Skeletal muscle cell (primary cell): Measurements from ENCODE around the gene FARP2.
"Not testable (repeated sequence)": the region's sequence is repeated elsewhere in the genome, so short reads cannot be mapped to it uniquely, and the experiment has no call there.

Experiments
- DNase-seq: peaks from one replicate; pipeline ENCODE4 v3.0.0-alpha.2; 2010; ENCODE audit warnings: low read depth
- H3K4me3 ChIP-seq: 2 replicates; pipeline ENCODE4 v1.5.1; 2011; ENCODE audit warnings: low read depth, mild to moderate bottlenecking, control low read depth, low read length, moderate library complexity

Gene FARP2

DNA sequence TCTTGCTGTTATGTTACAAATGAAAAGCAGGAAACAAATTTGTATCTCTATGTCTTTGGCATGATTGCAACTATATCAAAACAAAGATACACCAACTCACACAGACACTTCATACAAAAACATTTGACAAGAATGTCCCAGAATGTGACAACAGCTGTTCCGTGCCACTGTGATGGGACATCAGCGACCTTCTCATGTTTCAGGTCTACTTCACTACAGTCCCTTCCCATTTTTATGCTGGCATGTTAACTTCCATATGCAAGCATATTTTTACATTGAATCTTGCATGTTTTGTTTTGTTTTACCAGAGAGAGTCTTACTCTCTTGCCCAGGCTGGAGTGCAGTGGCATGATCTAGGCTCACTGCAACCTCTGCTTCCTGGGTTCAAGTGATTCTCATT lies 81.1 kb downstream of the FARP2 start:
- DNase-seq = no peak
- no peak overlapping the region for H3K4me3 ChIP-seq

DNA sequence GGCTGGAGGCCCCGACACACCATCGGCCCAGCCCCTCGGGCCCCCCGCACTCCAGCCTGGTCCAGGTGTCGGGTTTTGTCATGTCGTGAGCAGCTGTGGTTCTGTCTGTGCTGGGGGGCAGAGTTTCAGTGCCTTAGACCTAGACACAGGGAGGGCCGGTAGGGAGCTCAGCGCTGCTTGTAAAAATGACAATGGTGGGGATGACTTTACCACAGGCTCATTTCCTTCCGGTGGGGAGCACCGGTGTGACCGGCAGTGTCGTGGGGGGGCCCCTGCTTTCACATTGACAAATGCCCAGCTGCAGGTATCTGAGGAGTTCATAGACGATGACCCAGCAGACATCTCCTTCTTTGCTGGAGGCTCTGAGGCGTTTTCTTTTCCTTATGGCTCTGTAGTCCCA lies 85.4 kb downstream of the FARP2 start:
- no peak overlapping the region for H3K4me3 ChIP-seq
- no peak for DNase-seq

DNA sequence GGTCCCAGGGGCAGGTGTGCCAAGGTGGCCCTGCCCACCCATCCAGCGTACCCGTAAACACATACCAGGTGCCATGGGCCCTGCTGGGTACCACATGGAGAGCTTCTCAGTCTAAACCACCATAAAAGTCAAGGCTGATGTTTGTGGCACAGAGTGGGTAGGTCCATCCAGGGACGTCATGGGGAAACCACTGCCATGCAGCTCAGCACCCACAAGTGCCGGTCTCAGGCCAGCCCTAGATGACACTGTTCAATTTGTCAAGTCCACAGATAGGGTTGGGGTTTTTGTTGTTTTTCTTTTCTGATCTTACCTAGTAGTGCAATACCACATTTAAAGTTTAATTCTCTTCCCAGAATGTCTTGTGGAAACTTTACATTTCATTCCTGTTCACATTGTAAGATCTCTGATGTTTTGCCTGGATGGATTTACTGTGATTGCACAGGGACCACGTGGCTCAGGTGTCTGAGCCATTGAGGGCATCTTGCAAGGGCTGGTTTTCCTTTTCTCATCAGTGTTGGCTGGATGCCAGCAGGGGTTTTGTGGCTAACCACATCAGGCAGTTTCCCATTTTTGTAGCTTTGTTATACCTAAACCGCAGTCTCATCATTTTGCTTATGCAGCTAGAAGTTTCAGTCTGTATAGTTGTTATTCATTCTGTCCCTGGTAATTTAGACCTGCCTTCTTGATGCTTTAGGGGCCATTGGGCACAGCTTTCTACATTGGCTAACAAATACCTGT lies 87.6 kb downstream of the FARP2 start:
- H3K4me3 ChIP-seq = no peak overlapping the region
- DNase-seq = peak; percentile 6

DNA sequence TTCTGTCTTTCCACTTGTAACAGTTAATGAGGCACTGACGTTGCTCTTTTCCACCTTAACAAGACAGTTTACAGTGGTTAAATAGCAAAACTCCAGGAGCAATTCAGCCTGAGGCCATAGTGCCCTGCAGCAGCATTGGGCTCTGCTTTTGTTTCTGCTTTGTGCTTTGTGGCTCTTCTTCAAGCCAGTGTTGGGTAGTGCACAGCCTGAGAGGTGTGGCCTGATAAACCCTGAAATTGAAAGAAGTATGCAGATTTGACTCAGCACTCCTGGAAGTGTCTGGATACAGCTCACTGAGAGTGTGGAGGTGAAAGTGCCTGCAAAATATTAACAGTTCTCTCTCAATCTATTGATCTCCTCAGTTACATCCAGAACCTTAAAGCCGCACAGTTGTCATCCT lies 89.3 kb downstream of the FARP2 start:
- H3K4me3 ChIP-seq = no peak overlapping the region
- DNase-seq = no peak

DNA sequence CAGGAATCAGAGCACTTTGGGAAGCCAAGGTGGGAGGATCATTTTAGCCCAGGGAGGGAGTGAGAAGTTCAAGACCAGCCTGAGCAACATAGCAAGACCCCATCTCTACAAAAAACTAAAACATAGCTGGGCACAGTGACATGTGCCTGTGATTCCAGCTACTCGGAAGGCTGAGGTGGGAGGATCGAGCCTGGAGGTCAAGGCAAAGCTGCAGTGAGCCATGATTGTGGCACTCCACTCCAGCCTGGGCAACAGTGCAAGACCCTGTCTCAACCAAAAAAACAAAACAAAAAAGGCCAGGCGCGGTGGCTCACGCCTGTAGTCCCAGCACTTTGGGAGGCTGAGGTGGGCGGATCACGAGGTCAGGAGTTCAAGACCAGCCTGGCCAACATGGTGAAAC lies 94.0 kb downstream of the FARP2 start:
- not testable (repeated sequence) for DNase-seq, H3K4me3 ChIP-seq

DNA sequence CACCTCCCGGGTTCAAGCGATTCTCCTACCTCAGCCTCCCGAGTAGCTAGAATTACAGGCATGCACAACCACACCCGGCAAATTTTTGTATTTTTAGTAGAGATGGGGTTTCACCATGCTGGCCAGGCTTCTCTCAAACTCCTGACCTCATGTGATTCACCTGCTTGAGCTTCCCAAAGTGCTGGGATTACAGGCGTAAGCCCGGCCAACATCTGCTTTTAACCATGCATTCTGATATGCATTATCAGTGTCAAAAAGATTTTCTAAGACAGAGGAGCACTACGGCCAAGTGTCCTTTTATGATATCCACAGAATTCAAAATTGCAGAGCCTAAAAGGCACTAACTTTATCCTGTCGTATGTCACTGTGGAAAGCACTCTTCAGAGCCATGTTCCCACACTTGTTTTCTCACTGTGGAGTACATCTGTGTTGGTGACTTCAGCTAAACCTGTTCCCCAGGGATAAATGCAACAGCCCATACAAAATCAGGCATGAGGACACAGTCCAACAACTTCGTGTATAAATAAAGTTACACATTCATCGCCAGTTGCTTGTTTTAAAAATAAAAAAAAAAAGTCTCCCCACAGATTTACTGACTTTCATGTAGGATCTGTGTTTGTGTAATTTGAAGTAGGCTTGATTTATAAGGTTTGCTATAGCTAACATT lies 95.9 kb downstream of the FARP2 start:
- DNase-seq = no peak
- H3K4me3 ChIP-seq = no peak overlapping the region

DNA sequence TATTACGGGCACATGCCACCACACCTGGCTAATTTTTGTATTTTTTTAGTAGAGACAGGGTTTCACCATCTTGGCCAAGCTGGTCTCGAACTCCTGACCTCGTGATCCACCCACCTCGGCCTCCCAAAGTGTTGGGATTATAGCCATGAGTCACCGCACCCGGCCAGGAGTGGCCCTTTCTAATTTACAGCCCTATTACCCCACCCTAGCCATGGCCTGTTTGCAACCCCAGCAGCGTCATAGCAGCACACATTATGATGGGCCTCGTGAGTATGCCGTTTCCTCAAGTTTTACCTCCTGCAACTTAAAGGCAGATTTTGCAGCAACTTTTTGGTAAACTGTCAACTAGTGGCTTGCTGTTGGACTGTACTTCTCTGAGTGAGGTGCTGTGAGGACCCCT lies 97.8 kb downstream of the FARP2 start:
- H3K4me3 ChIP-seq, DNase-seq: not testable (repeated sequence)

DNA sequence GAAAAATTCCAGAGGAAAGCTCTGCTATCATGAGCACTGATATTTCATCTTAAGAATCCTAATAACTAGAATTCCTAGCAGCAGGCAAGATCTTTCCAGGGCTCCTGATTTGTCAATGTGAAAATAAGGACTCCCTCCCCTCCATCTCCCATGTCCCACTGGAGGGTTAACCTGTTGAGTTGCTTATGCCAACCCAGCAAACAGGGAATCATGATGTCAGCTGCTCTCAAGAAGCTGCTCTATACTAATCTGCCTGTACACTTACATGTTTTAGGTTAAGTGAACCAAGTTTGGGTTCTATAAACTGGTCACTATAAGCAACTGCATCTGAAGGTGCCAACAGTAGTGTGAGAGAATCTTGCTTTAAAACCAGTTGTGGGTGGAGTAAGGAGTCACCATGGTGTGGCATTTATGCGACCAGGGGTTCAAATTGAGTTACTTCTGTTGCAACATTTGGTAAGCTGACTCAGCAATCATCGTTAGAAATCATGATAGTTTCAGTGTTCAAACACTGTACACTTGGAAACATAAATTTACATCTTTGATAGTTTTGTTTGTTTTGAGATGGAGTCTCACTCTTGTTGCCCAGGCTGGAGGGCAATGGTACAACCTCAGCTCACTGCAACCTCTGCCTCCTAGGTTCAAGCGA lies 98.9 kb downstream of the FARP2 start:
- H3K4me3 ChIP-seq = no peak overlapping the region
- no peak for DNase-seq

DNA sequence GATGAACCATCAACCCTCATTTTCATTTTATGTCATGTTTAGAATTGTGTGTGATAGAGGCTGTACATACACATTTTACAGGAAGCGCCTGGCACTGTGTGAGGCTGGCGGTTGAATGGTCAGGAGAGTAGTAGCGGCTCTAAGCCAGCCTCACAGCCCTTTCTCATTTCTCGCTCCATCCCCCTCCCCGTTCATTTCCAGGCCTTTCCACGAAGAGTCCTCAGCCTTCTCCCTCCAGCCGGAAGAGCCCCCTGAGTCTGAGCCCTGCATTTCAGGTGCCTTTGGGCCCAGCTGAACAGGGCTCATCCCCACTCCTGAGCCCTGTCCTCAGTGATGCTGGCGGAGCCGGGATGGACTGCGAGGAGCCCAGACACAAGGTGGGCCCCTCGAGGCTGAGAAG lies 100.5 kb downstream of the FARP2 start:
- no peak for DNase-seq
- H3K4me3 ChIP-seq = no peak overlapping the region

DNA sequence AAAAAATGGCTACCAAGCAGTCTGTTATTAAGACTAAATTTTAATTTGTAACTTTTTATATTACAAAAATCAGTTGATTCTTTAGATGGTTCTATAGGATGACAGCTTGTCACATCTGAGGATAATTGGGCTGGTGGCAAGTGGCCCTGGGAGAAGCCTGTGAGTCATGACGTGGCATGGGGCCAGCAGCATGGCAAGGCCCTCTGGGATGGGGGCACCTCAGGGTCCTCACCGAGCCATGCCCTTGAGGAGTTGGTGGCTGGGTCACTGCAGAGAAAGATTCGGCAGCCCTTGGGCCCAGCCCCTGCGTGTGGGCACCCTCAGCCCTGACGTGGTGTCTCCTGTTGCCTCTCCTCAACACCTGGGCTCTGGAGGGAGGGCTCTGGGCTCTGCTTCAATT lies 102.6 kb downstream of the FARP2 start:
- H3K4me3 ChIP-seq = no peak overlapping the region
- no peak for DNase-seq

DNA sequence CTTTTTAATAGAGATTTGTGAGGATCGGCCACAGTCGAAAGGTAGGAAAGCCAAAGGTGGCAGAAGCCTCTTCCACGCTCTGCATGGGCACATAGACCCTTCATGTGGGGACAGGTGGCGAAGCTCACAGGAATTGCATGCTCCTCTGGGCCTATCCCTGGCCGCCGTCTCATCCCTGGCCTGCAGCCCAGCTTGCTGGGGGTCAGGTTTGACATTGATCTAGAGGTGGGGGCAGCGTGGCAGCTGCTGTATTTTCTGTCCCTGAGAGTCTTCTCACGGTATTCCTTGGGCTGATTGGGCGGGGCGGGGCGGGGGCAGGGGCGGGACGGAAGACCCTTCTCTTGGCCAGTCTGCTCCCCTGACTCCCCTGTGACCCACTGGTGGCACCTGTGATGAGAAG lies 103.4 kb downstream of the FARP2 start:
- H3K4me3 ChIP-seq = no peak overlapping the region
- DNase-seq = no peak

DNA sequence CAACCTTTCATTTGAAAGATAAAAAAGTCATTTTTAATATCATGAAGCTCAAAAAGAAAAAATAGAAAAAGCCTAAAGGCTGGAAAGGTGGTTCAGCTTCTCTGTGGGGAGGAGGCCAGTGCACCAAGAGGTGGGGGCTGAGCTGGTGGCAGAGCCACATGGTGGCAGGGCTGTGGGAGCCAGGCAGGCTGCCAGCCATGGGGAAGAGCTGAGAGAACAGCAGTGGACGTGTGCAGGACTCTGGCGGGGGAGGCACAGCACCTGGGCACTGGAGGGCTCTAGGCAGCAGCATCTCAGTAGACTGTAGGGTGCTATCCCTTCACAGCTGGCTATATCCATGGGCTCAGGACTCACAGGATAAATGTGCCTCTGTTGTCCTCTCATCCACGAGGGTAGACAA lies 104.5 kb downstream of the FARP2 start:
- DNase-seq = no peak
- no peak overlapping the region for H3K4me3 ChIP-seq

DNA sequence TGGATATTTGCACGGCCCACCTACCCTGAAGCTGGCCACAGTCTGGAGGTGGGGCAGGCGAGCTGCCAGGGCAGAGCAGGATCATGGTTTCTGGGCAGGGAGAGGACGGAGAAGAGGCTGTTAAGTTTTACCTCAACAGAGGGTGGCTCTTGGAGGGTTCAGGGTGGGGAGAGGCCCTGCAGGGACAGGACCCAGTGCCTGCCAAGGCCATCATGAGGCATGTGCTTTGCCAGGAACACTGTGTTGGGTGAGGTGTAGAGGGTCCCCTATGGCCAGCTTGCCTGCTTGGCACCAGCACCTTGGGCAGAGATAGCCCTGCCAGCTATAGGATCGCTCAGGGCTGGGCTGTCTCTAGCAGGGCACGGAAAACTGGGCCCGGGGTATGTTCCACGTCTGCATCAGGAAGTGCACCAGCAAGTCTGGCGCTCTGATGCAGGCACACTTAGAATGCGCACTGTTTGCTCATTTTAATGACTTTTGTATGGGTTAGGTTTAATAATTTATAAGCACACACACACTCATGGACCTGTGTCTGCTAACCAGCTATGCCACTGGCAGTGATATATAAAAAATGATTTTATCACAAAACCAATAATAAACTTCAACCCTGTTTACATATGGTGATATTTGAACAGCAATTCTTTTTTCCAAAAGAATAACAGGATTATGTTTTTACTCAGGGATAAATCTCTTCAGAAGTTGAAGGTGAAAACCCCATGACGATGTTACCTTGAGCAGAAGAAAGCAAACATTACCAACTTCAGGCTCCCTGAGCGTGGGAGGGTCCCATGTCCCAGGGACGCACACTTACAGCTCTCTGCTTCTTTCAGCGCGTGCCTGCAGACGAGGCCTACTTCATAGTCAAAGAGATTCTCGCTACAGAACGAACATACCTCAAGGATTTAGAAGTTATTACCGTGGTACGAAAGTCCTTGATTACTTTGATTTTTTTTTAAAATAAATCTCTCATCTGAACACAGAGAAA lies 105.9 kb downstream of the FARP2 start:
- H3K4me3 ChIP-seq = no peak overlapping the region
- DNase-seq = no peak

DNA sequence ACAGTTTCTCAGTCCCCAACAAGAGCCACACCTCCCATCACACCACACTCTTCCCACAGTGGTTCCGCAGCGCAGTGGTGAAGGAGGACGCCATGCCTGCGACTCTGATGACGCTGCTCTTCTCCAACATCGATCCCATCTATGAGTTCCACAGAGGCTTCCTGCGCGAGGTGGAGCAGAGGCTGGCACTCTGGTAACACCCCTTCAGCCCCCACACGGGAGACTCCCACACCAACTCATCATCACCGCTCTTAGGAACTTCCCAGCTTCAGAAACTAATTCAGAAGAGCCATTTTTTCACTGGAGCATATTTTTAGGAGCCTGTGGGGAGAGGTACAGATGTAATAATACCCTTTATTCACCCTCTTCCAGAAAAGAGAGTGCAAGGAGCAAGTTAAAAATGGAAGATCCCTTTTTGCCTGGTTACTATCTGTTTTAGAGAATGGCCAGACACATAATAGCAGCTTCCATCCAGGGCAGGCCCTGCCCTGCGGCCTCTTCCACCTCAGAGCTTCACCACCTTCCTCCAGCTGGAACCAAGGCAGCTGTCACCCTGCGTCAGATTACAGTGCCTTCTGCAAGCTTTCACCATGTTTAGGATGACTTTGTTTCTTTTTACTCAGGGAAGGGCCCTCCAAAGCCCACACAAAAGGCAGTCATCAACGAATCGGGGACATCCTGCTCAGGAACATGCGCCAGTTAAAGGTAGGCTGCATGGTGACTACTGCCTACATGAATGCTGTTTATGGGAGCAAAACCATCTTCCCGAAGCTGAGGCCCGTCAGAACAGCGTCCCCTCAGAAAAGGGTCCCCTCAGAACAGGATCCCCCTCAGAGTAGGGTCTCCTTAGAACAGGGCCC lies 107.4 kb downstream of the FARP2 start:
- H3K4me3 ChIP-seq = no peak overlapping the region
- no peak for DNase-seq

DNA sequence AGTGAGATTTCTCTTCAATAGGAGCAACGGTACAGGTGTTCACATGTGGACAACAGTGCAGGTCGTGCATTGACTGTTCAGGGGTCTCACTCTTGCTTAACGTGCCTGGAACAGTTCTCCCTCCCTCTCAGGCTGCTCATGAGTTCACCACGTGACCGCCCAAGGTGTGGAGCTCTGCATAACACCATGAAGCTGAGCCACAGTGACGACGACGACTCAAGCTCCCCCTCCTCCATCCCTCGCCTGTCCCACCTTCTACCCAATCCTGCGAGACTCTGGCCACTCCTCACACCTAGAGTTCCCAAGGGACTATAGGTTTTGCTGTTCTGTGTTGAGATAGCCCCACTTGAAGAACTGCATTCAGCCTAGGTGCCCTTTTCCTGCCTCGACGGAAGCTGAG lies 109.5 kb downstream of the FARP2 start:
- no peak for DNase-seq
- no peak overlapping the region for H3K4me3 ChIP-seq

DNA sequence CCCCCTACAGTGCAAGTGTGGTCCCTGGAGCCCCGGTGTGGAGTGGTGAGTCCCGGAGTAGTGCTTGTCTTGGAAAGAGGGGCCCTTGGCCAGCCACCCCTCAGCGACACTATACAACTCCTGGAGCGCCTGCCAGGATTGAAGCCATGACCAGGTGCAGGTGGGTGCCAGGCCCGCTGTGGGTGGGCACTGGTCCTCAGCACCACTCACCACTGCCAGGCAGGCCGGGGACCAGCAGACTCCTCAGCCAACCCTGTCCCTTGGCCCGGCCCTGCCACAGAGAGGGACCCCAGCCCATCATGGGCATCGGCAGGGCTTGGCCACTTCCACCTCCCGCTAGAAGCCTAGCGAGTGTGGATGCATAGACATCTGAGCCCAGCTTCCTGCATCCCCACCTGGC lies 110.1 kb downstream of the FARP2 start:
- no peak for DNase-seq
- no peak overlapping the region for H3K4me3 ChIP-seq

DNA sequence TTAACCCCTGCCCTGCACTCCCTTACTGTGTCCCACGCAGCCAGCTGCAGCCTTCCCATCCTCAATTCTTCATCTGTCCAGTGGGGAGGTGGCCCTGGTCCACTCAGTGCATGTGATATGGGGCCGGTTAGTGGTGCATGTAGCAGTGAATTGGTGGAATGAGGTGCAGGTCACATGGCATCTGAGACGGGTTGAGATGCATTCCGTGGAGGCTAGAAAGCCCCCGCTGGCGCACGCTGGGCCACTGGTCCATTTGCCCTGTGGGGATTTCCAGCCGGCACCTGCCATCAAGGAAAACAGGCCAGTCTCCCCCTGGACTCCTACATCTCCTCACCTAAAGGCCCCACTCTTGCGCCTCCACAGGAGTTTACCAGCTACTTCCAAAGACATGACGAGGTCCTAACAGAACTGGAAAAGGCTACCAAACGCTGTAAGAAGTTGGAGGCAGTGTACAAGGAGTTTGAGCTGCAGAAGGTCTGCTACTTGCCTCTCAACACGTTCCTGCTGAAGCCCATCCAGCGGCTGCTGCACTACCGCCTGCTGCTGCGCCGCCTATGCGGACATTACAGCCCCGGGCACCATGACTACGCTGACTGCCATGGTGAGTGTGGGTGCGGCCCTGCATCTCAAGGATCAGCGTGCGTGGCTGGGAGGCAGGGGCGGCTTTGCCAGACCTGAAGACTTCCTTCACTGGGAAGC lies 111.8 kb downstream of the FARP2 start:
- no peak overlapping the region for H3K4me3 ChIP-seq
- DNase-seq = no peak

DNA sequence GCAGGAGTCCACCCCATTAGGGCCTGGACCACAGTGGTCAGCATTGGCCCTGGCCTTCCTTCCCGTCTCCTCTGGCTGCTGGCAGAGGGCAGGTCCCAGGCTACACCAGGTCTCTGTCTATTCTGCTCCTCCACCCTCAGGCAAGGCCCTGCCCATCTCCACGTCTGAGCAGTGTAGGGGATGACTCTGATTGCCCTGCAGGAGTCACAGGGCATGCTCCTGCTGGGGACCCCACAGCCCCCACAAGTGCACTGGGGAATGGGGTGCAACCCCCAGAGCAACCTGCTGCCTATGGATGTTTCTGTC lies 112.3 kb downstream of the FARP2 start:
- DNase-seq = no peak

DNA sequence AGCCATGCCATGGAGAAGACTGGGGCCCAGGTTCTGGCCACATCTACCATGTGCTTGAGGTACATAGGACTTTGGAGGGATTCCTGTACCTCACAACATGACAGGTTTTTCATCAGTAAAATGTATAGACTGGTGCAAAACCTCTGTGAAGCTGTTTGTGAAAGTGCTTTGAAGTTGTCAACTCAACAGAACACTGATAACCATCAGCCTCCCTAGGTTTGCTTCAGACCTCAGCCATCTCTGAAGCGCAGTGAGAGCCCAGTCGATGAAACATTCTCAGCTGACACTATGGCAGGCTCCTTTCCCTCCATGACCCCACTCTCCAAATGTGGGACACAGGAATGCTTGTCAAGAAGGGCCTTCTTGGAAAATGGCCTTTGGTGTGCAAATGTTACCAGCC lies 113.7 kb downstream of the FARP2 start:
- DNase-seq = no peak
- no peak overlapping the region for H3K4me3 ChIP-seq

More for the DNA sequence above, 112.3 kb downstream of the FARP2 start:
- H3K4me3 ChIP-seq = no peak overlapping the region
